Lung (tissue), 10 donors: ENCODE results near the gene PGA4. TPM values are rescaled to one million over a fixed set of nuclear protein-coding genes. Genes with fewer than 3 reads are reported as not detected.
A peak's percentile ranks its signal among the peaks of the same experiment; 100 is the strongest.
"Not testable (repeated sequence)": the region's sequence is repeated elsewhere in the genome, so short reads cannot be mapped to it uniquely, and the experiment has no call there.

ENCODE experiments used
- ATAC-seq: fragments of 200-7000 bp; cut with Tn5 transposase; one replicate; pipeline ENCODE4 v1.9.1; 2020; ENCODE audit warnings: moderate number of reproducible peaks; ENCODE audit not compliant: insufficient read depth, low FRiP score
- DNase-seq, 3 donors: peaks; one replicate each; pipeline ENCODE4 v3.0.0-alpha.2; 2013 to 2017
- H3K27ac ChIP-seq, 2 donors: one replicate each; pipeline ENCODE4 v1.5.1; 2013; ENCODE audit warnings: mild to moderate bottlenecking in 2 of 2, moderate library complexity in 2 of 2, control low read depth in 1 of 2, inconsistent platforms in 1 of 2, low read depth in 1 of 2, low read length in 1 of 2
- H3K27me3 ChIP-seq, 3 donors: one replicate each; pipeline ENCODE4 v1.5.1; 2013; ENCODE audit warnings: low read length in 2 of 3; ENCODE audit not compliant: control insufficient read depth in 3 of 3, insufficient read depth in 3 of 3
- H3K36me3 ChIP-seq, 4 donors: one replicate each; pipeline ENCODE4 v1.5.1; 2013; ENCODE audit warnings: low read length in 4 of 4, mild to moderate bottlenecking in 1 of 4, moderate library complexity in 1 of 4; ENCODE audit not compliant: control insufficient read depth in 4 of 4, insufficient read depth in 4 of 4
- H3K4me1 ChIP-seq, 5 donors: one replicate each; pipeline ENCODE4 v1.5.1; 2013; ENCODE audit warnings: low read length in 5 of 5, mild to moderate bottlenecking in 2 of 5, moderate library complexity in 1 of 5; ENCODE audit not compliant: control insufficient read depth in 5 of 5, insufficient read depth in 5 of 5
- H3K4me3 ChIP-seq: one replicate; pipeline ENCODE4 v1.5.1; 2013; ENCODE audit warnings: mild to moderate bottlenecking, control low read depth, moderate library complexity
- H3K9ac ChIP-seq, 2 donors: one replicate each; pipeline ENCODE4 v1.5.1; 2013; ENCODE audit warnings: low read length in 2 of 2, control low read depth in 1 of 2; ENCODE audit not compliant: insufficient read depth in 1 of 2
- H3K9me3 ChIP-seq, 4 donors: one replicate each; pipeline ENCODE4 v1.5.1; 2013; ENCODE audit warnings: low read length in 3 of 4, mild to moderate bottlenecking in 1 of 4, moderate library complexity in 1 of 4; ENCODE audit not compliant: control insufficient read depth in 4 of 4, insufficient read depth in 3 of 4
- WGBS, 2 donors: extraction: QIAGEN DNeasy Blood & Tissue Kit; methylation state at CpG; one replicate each; pipeline ENCODE4 v1.1.7; 2013; 5-methylcytosine and 5-hydroxymethylcytosine counted together
- polyA plus RNA-seq, 2 donors: library from polyadenylated mRNA; stranded (reverse); fragments of 200-250 nt; gene quantifications; one replicate each; pipeline ENCODE4 v1.2.1, GENCODE V29; 2013
- total RNA-seq, 2 donors: library from RNA; depleted of rRNA in 1 of 2; stranded (reverse); fragments of >200 nt in 1 of 2; gene quantifications; one replicate each; pipeline ENCODE4 v1.2.1, GENCODE V29; 2014 to 2021
- donor health status: Bipolar disorder and iron deficiency.
- donor health status: healthy.
- donor health status: DM: yes; HTN: yes; CAD: no.

Gene PGA4
- total and polyA plus RNA-seq, 4 donors, result 1.6 to 1.8 (median 1.8) TPM; not detected in 1

- H3K4me3 ChIP-seq, H3K9ac ChIP-seq, H3K9me3 ChIP-seq, H3K27ac ChIP-seq, H3K27me3 ChIP-seq, H3K36me3 ChIP-seq, DNase-seq, H3K4me1 ChIP-seq, ATAC-seq: not testable (repeated sequence)
- no CpG with 5 or more reads among the region's 10 CpGs for WGBS, 2 donors
Observed at GRCh38 chr11:61245284-61245964, 23.3 kb downstream of the PGA4 start.

- not testable (repeated sequence) for H3K27me3 ChIP-seq, H3K4me1 ChIP-seq, H3K9ac ChIP-seq, DNase-seq, H3K9me3 ChIP-seq, H3K4me3 ChIP-seq, ATAC-seq, H3K27ac ChIP-seq, H3K36me3 ChIP-seq
- WGBS, 2 donors, result 86 to 92% methylated on average over 9 of the region's 9 CpGs
Observed at GRCh38 chr11:61248071-61248470, 25.9 kb downstream of the PGA4 start.

DNA sequence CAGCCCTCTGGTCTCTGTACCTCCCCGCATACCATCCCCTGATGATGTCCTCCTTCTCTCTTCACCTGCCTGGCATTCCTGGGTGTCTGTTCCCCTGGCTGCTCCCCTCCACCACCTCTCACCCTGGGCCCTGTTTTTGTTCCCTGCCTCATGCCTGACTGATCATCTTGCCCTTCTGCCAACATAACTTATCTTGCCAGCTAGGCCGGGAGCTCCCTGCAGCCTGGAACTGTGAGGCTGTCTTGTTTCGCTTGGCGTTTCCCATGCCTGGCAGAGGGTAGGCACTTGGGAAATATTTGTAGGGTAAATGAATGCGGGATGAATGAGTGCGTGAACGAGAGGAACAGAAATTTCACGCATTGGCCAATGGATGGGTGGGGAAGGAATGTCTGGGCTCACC, 27.1 kb downstream of the PGA4 start:
- H3K27ac ChIP-seq, H3K9me3 ChIP-seq, H3K9ac ChIP-seq, DNase-seq, H3K27me3 ChIP-seq, H3K4me3 ChIP-seq, ATAC-seq, H3K4me1 ChIP-seq, H3K36me3 ChIP-seq: not testable (repeated sequence)
- 87 to 91% methylated on average over 8 of the region's 8 CpGs for WGBS, 2 donors

DNA sequence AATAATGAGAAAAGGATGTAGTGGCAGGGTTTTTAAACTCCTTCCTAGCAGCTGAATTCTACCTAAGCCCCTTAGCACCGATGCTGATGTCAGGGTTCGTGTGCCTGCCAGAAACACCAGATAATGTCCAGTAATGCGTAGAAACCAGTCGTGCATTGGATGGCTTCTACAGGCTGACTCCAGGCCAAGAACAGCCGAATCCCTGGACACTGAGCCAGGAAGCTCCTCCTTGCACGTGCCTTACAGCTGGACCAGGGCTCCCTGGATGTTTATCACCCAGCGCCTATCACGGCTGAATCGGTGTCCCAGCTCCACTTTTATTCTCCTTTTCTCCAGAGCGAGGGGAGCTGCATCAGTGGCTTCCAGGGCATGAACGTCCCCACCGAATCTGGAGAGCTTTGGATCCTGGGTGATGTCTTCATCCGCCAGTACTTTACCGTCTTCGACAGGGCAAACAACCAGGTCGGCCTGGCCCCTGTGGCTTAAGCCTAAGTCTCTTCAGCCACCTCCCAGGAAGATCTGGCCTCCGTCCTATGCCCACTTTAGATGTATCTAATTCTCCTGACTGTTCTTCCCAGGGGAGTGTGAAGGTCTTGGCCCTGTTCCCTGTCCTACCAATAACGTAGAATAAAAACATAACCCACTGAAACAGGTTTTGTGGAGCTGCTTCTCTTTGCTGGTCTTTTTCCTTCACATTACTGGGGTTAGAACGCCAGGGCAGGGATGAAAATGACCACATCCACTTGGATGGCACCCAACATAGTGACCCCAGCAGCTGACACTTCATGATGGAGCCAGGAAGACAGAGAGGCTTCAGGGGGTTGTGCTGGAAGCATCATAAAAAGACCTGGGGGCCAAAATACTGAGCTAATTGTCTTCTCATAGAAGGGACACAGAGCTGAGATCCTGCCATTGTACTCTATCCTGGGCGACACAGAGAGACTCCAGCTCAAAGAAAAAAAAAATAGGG, 28.9 kb downstream of the PGA4 start:
- not testable (repeated sequence) for H3K36me3 ChIP-seq, H3K27ac ChIP-seq, H3K27me3 ChIP-seq, ATAC-seq, H3K4me3 ChIP-seq, H3K9me3 ChIP-seq, H3K9ac ChIP-seq, H3K4me1 ChIP-seq
- 73 to 87% methylated on average over 20 of the region's 20 CpGs for WGBS, 2 donors
- DNase-seq, result peak in 2 of 3 donors; percentile 26 to 60

DNA sequence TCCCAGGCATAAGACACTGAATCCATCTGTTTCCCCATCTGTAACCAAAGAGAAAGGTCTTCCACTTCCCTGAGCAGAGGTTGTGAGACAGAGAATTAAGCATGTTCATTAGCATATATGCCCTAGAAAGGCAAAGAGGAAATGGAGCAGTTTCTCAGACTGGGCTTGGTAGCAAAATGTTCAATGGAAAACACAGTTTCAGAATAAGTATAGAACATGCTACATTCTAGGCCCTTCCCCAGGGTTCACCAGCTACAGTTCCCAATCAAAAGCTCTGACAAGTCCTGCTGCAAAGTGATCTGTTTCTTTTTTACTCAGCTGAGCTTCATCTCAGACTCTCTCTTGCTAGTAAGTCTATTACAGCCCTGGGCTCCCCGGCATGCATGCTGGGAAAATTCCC, 30.2 kb downstream of the PGA4 start:
- H3K4me3 ChIP-seq, H3K4me1 ChIP-seq, H3K9me3 ChIP-seq, H3K27me3 ChIP-seq, DNase-seq, H3K9ac ChIP-seq, ATAC-seq, H3K36me3 ChIP-seq, H3K27ac ChIP-seq: not testable (repeated sequence)
- WGBS, 2 donors, result 50 to 58% methylated on average over 1 of the region's 1 CpG
